Ramos (cell line): ENCODE results near the gene C1orf159.
"Not testable (repeated sequence)": the region's sequence is repeated elsewhere in the genome, so short reads cannot be mapped to it uniquely, and the experiment has no call there.

ENCODE experiments used
- in situ Hi-C: fragments of 300-500 bp; cut with MboI; formaldehyde crosslinking; loops from one replicate; pipeline ENCODE4 v1.14.3; 2022; ENCODE audit warnings: low sequenced_read_pairs; ENCODE audit not compliant: unreplicated experiment

Gene C1orf159

GRCh38 chr1:1071486-1072298, 44.2 kb downstream of the C1orf159 start:
- in situ Hi-C loops: no loop called here

- in situ Hi-C loops: no loop called here
Observed at GRCh38 chr1:1069711-1070676, 45.9 kb downstream of the C1orf159 start.

- in situ Hi-C loops: no loop called here
Observed at GRCh38 chr1:1069056-1069710, 46.7 kb downstream of the C1orf159 start.

GRCh38 chr1:1068517-1069055, 47.3 kb downstream of the C1orf159 start:
- in situ Hi-C loops: no loop called here

GRCh38 chr1:1067860-1068516, 47.9 kb downstream of the C1orf159 start:
- in situ Hi-C loops: no loop called here

GRCh38 chr1:1067284-1067859, 48.5 kb downstream of the C1orf159 start:
- in situ Hi-C loops: no loop called here

GRCh38 chr1:1066403-1067283, 49.2 kb downstream of the C1orf159 start:
- in situ Hi-C loops: no loop called here

GRCh38 chr1:1065940-1066304, 50.0 kb downstream of the C1orf159 start:
- in situ Hi-C loops: not testable (repeated sequence)

GRCh38 chr1:1065265-1065939, 50.5 kb downstream of the C1orf159 start:
- in situ Hi-C loops: no loop called here

GRCh38 chr1:1063945-1064831, 51.7 kb downstream of the C1orf159 start:
- in situ Hi-C loops: no loop called here

- in situ Hi-C loops: no loop called here
Observed at GRCh38 chr1:1063261-1063944, 52.5 kb downstream of the C1orf159 start.

- in situ Hi-C loops: no loop called here
Observed at GRCh38 chr1:1062348-1063163, 53.3 kb downstream of the C1orf159 start.

- in situ Hi-C loops: no loop called here
Observed at GRCh38 chr1:1061682-1062345, 54.1 kb downstream of the C1orf159 start.

GRCh38 chr1:1060281-1061000, 55.4 kb downstream of the C1orf159 start:
- in situ Hi-C loops: no loop called here
